ENCODE data around the gene GPAM.

GRCh38 chr10:112232670-112233069 lies 49.1 kb upstream of the GPAM start:
- TF ChIP-seq POLR2AphosphoS5 (IDR thresholded peaks at IDR 0.05; ENCODE audit: insufficient read depth in 1 of 2, low read depth in 1 of 2) (no peak), POLR2A (IDR thresholded peaks at IDR 0.05) (no peak), CTCF (IDR thresholded peaks at IDR 0.05) (no peak)

Data from vagina (tissue), 2 donors.